Brain microvascular endothelial cell (primary cell): ENCODE measurements around the gene NARF.

Experiments
- DNase-seq: peaks from one replicate; pipeline ENCODE4 v3.0.0-alpha.2; 2020
- H3K27ac ChIP-seq: fragments of 250-450 bp; sonication (Bioruptor Pico); 2 replicates; pipeline ENCODE4 v1.5.1; 2020; ENCODE audit warnings: mild to moderate bottlenecking, moderate library complexity
- H3K27me3 ChIP-seq: fragments of 250-450 bp; sonication (Bioruptor Pico); replicated peaks from 2 replicates; pipeline ENCODE4 v1.5.1; 2020; ENCODE audit warnings: mild to moderate bottlenecking
- H3K36me3 ChIP-seq: fragments of 250-450 bp; sonication (Bioruptor Pico); replicated peaks from 2 replicates; pipeline ENCODE4 v1.5.1; 2020; ENCODE audit warnings: mild to moderate bottlenecking
- H3K4me3 ChIP-seq: 2 replicates; pipeline ENCODE4 v1.5.1; 2011; ENCODE audit warnings: low read depth, mild to moderate bottlenecking, control low read depth, low read length, moderate library complexity
- in situ Hi-C: cut with HindIII; loops from 2 replicates; pipeline ENCODE4 v1.10.0; 2017; ENCODE audit warnings: low sequenced_read_pairs, low pct_ligation_motif_present
- TF ChIP-seq, protein P1 (sequence below): IDR thresholded peaks from 2 replicates; pipeline ENCODE4 v1.5.1; 2011; ENCODE audit warnings: low read depth, mild to moderate bottlenecking, moderate library complexity, low read length, control low read depth, inconsistent platforms; ENCODE audit errors: missing control alignments

The NARF gene

DNA sequence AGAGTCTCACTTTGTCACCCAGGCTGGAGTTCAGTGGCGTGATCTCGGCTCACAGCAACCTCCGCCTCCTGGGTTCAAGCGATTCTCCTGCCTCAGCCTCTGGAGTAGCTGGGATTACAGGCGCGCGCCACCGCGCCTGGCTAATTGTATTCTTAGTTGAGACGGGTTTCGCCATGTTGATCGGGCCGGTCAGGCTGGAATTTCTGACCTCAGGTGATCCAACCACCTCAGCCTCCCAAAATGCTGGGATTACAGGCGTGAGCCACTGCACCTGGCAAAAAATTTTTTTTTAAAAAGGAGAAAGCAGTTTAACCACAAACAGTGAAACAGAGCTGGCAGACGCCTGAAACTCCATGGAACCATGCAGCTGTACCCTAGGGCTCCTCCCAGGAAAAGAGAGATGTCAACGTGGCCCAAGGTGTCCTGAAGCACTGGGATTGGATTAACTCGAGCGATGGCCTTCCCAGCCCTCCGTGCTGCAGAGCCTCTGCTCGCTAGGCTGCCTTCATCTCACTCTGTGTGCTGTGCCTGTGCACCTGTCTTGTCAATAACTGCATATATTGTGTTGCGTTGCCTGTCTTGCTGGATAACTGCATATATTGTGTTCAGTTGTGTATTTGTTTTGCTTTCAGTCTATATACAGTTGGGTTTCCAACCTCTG lies 31.4 kb downstream of the NARF start:
- no peak overlapping the region for H3K4me3 ChIP-seq
- in situ Hi-C loops = no loop called here
- H3K36me3 ChIP-seq = peaks cover 20% of the 10 kb centered on the region
- DNase-seq = no peak
- TF ChIP-seq, protein P1, sequence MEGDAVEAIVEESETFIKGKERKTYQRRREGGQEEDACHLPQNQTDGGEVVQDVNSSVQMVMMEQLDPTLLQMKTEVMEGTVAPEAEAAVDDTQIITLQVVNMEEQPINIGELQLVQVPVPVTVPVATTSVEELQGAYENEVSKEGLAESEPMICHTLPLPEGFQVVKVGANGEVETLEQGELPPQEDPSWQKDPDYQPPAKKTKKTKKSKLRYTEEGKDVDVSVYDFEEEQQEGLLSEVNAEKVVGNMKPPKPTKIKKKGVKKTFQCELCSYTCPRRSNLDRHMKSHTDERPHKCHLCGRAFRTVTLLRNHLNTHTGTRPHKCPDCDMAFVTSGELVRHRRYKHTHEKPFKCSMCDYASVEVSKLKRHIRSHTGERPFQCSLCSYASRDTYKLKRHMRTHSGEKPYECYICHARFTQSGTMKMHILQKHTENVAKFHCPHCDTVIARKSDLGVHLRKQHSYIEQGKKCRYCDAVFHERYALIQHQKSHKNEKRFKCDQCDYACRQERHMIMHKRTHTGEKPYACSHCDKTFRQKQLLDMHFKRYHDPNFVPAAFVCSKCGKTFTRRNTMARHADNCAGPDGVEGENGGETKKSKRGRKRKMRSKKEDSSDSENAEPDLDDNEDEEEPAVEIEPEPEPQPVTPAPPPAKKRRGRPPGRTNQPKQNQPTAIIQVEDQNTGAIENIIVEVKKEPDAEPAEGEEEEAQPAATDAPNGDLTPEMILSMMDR = no peak
- H3K27ac ChIP-seq = no peak overlapping the region
- H3K27me3 ChIP-seq = no peaks in the 10 kb centered on the region

DNA sequence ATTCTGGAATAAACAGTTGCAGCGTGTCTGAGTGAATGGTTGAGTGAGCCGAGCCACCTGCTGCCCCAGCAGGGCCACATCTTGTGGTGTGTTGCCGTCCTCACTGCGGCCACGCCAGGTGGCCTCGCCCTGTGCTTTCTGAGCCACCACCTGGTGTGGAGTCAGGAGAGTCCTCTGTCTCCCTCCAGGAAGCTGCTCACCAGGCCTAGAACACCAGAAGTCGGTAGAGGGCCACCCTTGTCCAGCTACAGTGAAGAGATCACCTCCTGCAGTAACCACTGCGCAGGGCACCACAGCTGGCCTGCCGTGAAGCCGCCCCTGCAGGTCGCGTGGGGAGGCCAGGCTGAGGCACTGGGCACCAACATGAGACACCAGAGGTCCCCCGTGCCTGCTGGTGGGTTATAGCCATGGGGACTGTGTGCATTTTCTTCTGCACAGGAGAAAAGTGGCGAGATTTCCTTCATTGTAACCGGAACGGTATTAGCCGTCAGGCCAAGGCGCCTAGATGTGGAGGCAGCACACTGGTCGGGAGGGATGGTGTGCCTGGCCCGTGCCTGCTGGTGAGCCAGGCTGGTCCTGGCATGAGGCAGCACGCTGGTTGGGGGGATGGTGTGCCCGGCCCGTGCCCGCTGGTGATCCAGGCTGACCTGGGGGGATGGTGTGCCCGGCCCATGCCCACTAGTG lies 32.1 kb downstream of the NARF start:
- H3K4me3 ChIP-seq = no peak overlapping the region
- H3K36me3 ChIP-seq = peaks cover 18% of the 10 kb centered on the region
- H3K27me3 ChIP-seq = no peaks in the 10 kb centered on the region
- DNase-seq = no peak
- in situ Hi-C loops = no loop called here
- H3K27ac ChIP-seq = no peak overlapping the region
- TF ChIP-seq, protein P1 = no peak

DNA sequence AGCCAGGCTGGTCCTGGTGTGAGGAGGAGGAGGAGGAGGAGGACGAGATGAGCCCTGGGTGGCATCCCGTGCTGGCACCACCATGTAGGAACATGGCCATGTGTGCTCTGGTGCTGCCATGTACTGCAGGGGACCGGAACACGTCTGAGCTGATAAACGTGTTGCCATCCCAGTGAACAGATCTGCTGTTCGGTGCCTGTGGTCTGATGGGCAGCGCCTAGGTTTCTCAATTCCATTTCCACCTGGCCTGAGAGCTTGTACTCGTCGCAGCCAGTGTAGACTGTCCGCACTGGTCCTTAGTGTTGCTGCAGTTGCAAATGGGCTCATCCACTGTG lies 32.6 kb downstream of the NARF start:
- no peak overlapping the region for H3K27ac ChIP-seq
- in situ Hi-C loops = no loop called here
- TF ChIP-seq, protein P1 = no peak
- no peaks in the 10 kb centered on the region for H3K27me3 ChIP-seq
- no peak overlapping the region for H3K4me3 ChIP-seq
- no peak for DNase-seq
- peaks cover 13% of the 10 kb centered on the region for H3K36me3 ChIP-seq

DNA sequence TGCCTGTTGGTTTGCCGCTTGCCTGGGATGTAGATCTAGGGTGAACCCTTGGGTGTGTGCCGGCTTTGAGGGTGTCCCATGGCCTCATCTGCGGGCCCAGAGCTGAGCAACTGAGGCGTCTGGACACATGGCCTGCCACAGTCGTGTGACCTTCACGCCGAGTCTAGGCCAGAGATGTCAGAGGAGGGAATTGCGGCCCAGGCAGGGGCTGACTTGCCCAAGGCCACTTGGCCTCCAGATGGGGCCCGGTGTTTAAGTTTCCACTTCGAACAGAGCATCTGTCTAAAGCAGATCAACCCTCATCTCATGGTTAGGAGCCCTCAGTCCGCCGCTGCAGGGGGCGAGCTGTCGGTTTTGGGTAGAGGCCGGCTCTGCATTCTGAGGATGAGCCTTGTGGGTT lies 33.0 kb downstream of the NARF start:
- Histone ChIP-seq H3K27ac (no peak overlapping the region), H3K27me3 (no peaks in the 10 kb centered on the region), H3K36me3 (peaks cover 9% of the 10 kb centered on the region), H3K4me3 (no peak overlapping the region)
- no peak for DNase-seq
- in situ Hi-C loops = no loop called here
- TF ChIP-seq, protein P1 = no peak

DNA sequence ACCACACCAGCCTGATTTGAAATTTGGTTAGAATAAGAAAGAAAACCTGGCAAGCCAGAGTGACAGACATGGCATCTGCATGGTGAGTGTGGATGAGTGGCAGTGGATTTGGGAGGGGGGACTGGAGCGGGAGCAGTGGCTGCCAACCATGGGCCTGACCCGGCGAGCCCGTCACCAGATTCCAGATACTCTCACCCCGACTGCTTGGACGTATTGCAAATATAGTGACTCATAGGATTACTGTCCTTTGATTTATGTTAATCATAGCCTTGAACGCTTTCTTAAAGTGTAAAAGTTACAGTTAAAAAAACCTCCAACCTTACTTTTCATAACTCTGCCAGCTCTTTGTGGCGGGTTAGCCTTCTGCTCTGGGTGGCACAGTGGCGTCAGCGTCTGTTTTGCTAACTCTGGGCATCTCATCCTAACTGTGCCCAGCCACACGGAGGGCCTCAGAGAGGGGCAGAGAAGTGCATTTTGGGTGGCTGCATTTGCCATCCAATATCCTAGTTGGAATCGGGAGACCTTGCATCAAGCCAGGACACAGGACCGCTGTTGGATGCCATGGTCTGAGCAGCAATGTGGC lies 34.2 kb downstream of the NARF start:
- Histone ChIP-seq H3K27me3 (no peaks in the 10 kb centered on the region), H3K36me3 (peaks cover 2% of the 10 kb centered on the region), H3K27ac (no peak overlapping the region), H3K4me3 (no peak overlapping the region)
- in situ Hi-C loops = no loop called here
- TF ChIP-seq, protein P1 = no peak
- peak; percentile 57 for DNase-seq
